ENCODE results near the gene MTUS2.

The MTUS2 gene

DNA sequence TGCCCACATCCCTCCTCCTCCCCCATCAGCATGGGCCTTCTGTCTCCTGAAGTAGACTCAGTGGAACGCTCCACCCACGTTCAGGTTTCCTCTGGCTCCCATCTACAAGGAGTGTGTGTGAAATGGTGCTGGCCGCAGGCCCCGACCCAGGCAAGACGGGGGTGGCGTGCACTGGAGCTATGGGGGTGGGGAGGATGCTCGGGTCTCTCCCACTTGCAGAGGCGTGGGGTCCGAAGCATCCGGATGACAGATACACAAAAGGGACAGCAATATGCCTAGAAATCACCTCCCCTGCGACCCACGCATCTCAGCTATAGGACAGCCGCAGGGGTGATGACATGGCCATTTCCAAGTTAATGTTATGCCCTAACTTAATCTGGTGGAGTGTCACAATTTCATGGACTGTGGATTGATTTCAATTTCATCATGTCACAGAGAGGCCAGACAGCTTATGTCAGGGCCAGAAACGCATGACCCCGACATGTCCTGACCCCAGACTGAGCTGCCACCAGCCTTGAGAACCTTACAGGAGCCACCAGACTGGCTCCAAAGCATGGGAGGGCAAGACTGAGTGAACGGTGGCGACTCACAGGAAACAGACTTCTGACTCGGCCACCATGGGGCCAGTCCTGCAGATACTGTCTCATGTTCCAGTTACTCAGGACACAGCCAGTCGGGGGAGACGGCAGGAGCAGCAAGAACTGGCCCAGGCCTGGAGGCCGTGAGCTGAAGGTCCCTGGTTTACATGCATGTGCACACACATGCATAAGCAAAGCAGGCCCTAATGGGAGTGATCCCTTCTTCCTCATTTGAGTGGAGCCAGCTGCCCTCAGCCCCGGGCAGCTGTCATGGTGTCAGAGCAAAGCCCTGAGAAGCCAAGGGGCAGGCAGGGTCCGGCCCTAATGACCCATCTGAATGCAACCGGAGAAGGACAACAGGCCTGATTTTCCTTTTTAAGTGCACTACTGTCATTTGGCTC is 693.2 kb downstream of the MTUS2 start:
- no peak for DNase-seq

GRCh38 chr13:29513981-29514719 is 694.0 kb downstream of the MTUS2 start:
- no peak for DNase-seq

DNA sequence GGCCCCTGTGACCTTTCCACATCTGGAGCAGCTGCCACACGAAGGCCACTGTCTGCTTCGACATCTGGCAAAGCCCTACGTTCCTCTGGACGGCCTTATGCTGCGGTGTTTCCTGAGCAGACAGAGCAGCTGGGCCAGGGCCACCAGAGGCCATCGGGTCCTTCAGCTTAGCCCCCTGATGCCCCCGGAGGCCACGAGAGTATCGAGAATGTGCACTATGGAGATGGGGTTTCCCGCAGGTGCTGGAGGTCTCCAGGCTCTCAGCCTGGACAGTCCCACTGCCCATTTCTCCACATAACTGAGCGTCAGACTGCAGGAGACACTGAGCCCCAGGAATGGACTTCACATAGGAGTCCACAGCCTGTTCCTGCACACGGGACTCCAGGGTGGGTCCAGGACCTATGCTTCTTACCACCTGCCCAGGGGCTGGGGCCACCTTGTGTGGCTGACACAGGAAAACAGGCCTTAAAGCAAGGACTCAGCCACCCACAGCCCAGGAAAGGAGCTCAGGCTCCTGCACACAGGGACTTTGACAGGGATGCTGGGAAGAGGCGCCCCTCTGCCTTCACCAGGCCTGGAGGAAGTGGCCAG is 694.7 kb downstream of the MTUS2 start:
- no peak for DNase-seq

- no peak for DNase-seq
Measured at GRCh38 chr13:29515372-29515771, 695.2 kb downstream of the MTUS2 start.

GRCh38 chr13:29516012-29516411 is 695.9 kb downstream of the MTUS2 start:
- DNase-seq = no peak

DNA sequence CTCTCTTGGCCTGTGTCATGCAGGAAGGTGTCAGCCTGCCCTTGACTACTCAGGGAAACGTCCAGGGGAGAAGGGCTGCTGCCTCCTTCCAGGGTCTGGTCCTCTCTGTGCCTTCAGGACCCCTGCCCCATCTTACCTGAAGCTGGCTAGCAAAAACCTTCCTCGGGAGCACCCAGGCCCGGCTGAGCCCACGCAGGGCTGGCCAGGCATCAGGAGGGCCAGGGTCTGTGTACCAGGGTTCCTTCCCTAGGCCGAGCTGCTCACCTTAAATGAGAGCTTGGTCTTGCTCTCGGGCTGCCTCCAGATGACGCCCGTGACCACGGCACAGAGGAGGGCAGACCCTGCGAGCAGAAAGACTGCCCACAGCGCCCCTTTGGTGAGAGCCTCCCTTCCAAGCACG is 696.7 kb downstream of the MTUS2 start:
- DNase-seq = no peak

DNA sequence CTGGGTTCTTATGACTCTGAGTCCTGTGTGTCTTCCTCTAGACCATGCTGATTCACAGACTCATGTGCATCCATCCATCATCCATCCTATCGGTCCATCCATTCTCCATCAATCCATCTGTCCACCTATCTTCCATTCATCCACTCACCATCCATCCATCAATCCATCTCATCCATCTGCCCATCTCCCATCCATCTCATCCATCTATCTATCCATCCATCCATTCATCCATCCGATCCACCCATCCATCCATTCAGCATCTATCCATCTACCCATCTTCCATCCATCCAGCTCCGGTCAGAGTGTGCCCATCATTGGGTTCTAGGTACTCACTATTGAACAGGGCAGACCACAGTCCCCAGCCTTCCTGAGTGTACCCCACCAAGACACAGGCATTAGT is 699.8 kb downstream of the MTUS2 start:
- DNase-seq = no peak

- no peak for DNase-seq
Measured at GRCh38 chr13:29520671-29521070, 700.5 kb downstream of the MTUS2 start.

GRCh38 chr13:29521336-29521735 is 701.2 kb downstream of the MTUS2 start:
- no peak for DNase-seq

- no peak for DNase-seq
Measured at GRCh38 chr13:29522044-29522685, 702.0 kb downstream of the MTUS2 start.

DNA sequence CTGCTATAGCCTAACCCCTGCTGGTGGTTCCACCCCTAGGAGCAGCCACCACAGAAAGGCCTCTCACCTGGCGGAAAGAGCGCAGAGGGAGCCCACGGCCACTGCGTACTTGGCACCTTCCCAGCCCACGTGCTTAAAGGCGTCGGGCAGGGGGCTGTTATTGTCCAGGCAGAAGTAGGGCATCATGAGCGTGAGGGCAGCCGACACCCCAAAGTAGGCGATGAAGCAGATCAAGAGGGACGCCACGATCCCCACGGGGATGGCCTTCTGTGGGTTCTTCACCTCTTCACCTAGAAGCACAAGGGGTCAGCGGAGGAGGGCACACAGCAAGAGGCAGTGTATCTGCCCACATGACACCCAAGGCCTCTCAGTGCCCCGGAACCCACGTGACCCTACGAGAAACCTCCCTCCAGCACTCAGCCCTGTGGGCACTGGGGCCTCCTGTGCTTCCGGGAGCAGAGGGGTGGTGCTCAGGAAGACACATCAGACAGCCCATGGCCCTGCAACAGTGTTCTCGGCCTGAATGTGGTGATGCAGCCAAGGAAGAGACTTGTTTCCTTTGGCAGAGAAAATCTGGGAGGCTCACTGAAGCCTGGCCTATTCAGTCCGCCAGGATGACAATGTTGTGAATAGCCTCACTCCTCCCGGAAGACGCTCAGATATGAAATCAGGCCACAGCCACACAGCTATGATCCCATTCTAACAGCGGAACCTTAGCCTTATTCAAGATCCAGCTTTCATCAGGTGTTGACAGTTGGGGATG is 703.2 kb downstream of the MTUS2 start:
- no peak for DNase-seq

DNA sequence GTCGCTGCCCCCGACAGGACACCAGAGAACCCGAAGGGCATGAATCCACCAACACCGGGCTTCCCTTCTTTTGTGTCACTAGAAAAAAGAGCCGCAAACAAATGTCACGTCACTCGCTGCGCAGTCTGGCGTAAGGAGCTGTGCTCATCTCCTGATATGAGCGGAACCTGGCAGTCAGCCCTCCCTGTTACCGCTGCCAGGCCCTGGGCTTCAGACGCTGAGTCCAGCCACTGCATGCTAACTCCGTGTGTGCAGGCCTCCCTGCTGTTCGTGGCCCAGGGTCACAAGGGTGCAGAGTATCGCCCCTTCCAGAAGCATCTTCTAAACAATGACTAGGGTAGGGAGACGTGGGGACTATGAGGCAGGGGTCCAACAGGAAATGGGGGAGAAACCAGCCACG is 704.0 kb downstream of the MTUS2 start:
- DNase-seq = no peak

DNA sequence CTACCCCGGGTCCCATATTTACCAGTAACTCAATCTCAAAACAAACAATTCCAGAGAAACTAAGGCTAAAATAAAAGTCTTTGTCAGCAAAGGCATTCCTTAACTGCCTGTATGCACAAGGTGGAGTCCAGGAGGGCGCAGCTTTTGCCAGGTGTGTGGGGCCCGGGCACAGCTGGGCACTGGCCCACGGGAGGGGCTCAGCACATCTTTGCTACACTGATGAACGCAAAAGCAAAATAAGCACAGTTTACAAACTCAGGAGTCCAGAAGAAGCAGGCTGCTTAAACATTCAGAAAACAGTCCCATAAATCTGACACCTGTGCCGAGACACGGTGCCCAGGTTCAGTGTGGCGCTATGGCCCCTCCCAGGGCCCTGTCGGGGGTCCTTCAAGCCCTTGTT is 704.5 kb downstream of the MTUS2 start:
- DNase-seq = no peak

DNA sequence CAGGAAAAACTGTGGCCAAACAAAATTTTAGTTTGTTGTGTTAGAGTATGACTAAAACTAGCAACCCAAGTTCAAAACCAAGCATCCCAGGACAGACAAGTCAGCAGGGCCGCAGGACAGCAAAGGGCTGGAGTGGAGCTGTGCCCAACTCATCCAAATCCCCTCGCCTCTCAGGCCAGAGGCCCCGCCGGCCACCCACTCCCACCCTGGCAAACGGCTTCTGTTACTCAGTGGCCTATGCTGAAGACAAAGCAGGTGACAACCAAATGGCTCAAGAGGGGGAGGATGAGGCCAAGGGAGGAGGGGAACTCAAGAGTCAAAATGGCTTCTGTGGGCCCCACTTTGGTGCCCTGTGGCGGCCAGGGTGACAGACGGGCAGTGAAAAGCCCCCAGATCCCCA is 705.6 kb downstream of the MTUS2 start:
- no peak for DNase-seq

- no peak for DNase-seq
Measured at GRCh38 chr13:29526741-29527140, 706.6 kb downstream of the MTUS2 start.

GRCh38 chr13:29527511-29527910 is 707.4 kb downstream of the MTUS2 start:
- DNase-seq = no peak

- no peak for DNase-seq
Measured at GRCh38 chr13:29527916-29528315, 707.8 kb downstream of the MTUS2 start.

DNA sequence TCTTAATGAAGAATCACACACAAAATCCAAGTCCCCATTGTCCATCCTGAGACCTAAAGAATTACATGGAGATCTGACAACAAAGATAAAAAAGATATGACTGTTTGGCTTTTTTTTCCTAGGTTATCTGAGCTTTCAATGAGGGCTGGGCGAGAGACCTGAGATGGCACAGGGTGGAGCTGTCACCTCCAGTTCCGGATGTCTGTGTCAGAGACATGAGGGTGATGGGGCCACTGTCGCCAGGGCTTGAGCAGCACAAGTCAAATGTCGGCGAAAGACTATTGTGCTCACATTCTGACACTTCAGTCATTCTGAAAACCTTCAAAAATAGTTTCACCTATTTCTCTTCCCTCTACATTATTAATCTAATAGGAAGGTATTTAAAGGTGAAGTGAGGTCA is 709.6 kb downstream of the MTUS2 start:
- no peak for DNase-seq

GRCh38 chr13:29530901-29531300 is 710.8 kb downstream of the MTUS2 start:
- no peak for DNase-seq

DNA sequence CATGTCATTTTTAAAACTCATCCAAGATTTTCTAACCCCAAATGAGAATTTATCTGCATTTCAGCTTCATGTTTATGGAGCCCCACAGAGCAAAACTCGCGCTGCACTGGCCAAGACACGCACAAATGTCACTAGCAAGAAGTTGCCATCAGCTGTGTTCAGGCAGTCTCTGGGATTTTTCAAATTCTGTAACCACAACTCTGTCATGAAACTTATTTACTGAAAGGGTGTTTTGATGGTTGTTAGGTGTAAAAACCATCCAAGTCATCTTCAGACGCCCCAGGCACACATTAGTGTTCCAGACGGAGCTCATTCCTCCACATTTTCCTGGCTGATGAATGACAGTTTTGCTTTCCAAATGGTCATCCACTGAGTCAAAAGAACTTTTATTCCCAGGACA is 712.0 kb downstream of the MTUS2 start:
- DNase-seq = no peak

DNA sequence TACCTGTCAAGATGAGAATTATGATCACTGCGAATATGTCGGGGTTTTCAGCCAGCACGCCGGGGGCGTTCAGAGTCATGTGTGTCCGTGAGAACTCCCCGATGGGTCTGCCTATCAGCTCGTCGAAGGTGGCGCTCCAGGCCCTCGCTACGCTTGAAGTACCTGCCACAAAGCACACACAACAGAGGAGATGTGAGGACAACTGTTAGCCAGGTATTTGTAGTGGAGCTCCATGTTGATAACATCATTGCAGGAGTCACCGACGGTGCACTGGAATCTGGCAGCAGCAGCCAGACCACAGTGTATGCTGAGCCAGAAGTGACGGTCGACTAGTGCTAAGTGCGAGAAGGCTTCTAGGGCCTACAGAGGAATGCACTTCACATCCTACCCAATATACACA is 712.7 kb downstream of the MTUS2 start:
- no peak for DNase-seq

- no peak for DNase-seq
Measured at GRCh38 chr13:29534083-29534482, 713.9 kb downstream of the MTUS2 start.

Data from T-helper 9 cell (primary cell).